ENCODE results near the gene IRF4.
A peak's percentile ranks its signal among the peaks of the same experiment; 100 is the strongest.

Gene IRF4

DNA sequence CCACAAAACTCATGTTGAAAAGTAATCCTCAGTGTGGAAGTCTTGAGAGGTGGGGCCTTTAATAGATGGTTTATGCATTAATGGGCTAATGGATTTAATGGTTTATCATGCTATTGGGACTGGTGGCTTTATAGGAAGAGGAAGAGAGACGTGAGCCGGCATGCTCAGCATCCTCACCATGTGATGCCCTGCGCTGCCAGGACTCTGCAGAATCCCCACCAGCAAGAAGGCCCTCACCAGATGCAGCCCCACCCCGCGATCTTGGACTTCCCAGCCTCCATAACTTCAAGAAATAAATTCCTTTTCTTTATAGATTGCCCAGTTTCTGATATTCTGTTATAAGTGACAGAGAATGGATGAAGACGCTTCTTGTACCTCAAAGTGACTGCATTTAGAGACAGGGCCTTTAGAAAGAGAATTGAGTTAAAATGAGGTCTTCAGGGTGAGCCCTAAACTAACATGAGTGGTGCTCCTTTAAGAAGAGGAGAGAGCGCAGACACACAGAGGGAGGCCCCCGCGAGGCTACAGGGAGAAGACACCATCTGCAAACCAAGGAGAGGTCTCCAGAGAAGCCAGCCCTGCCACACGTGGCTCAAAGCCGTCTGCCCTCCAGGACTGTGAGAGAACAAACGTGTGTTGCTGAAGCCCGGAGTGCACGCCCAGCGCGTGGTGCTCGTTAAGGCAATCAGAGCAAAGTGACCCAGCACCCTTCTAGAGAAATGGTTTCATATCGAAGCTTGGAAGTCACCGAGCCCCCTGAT is 56.9 kb downstream of the IRF4 start:
- H3K9me3 ChIP-seq (ENCODE audit: insufficient read depth, low read length): no peaks in the 10 kb centered on the region
- H2AFZ ChIP-seq (ENCODE audit: low read depth, low read length): no peak overlapping the region
- H3K4me3 ChIP-seq (ENCODE audit: low read length): no peak overlapping the region; the same call in 1 of the 2 replicates
- no peaks in the 10 kb centered on the region for H3K79me2 ChIP-seq (ENCODE audit: low read length)
- H3K4me1 ChIP-seq (ENCODE audit: low read length): peaks cover 36% of the 10 kb centered on the region
- H3K9ac ChIP-seq (ENCODE audit: low read length): no peak overlapping the region
- H4K20me1 ChIP-seq (ENCODE audit: insufficient read depth, low read length): no peaks in the 10 kb centered on the region
- H3K4me2 ChIP-seq (ENCODE audit: low read length): peak overlapping the region; percentile 67
- H3K36me3 ChIP-seq (replicated peaks; ENCODE audit: low read depth, low read length): no peaks in the 10 kb centered on the region
- TF ChIP-seq, protein P1, sequence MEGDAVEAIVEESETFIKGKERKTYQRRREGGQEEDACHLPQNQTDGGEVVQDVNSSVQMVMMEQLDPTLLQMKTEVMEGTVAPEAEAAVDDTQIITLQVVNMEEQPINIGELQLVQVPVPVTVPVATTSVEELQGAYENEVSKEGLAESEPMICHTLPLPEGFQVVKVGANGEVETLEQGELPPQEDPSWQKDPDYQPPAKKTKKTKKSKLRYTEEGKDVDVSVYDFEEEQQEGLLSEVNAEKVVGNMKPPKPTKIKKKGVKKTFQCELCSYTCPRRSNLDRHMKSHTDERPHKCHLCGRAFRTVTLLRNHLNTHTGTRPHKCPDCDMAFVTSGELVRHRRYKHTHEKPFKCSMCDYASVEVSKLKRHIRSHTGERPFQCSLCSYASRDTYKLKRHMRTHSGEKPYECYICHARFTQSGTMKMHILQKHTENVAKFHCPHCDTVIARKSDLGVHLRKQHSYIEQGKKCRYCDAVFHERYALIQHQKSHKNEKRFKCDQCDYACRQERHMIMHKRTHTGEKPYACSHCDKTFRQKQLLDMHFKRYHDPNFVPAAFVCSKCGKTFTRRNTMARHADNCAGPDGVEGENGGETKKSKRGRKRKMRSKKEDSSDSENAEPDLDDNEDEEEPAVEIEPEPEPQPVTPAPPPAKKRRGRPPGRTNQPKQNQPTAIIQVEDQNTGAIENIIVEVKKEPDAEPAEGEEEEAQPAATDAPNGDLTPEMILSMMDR (IDR thresholded peaks at IDR 0.05; ENCODE audit: low read depth, low read length): no peak
- no peak for TF ChIP-seq EZH2phosphoT487 (IDR thresholded peaks at IDR 0.05; ENCODE audit: low read depth)
- H3K27me3 ChIP-seq (ENCODE audit: low read depth, low read length): no peaks in the 10 kb centered on the region
- no peak overlapping the region for H3K27ac ChIP-seq (ENCODE audit: low read length)

DNA sequence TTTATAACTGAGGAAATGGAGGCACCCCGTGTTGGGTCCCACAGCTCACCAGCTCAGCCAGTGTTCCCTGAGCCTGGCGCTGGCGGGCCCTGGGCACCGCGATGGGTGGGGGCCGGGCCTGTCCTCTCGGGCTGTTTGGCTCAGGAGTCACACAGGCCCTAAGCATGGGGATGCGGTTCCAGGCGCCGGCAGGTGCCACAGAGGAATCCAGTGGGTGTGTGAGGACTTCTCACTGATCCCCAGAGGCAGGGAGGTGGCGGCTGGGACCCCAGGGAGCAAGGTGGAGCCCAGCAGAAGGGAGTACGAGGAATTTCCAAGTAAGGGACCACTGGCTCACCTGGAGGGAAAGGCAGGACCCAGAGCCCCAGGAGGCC is 57.5 kb downstream of the IRF4 start:
- no peak for TF ChIP-seq EZH2phosphoT487 (IDR thresholded peaks at IDR 0.05; ENCODE audit: low read depth)
- TF ChIP-seq, protein P1 (IDR thresholded peaks at IDR 0.05; ENCODE audit: low read depth, low read length): no peak
- Histone ChIP-seq H3K9ac (ENCODE audit: low read length) (no peak overlapping the region), H3K27me3 (ENCODE audit: low read depth, low read length) (no peaks in the 10 kb centered on the region), H3K4me3 (ENCODE audit: low read length) (no peak overlapping the region), H2AFZ (ENCODE audit: low read depth, low read length) (no peak overlapping the region), H3K4me2 (ENCODE audit: low read length) (no peak overlapping the region), H3K9me3 (ENCODE audit: insufficient read depth, low read length) (no peaks in the 10 kb centered on the region), H3K27ac (ENCODE audit: low read length) (no peak overlapping the region), H3K36me3 (replicated peaks; ENCODE audit: low read depth, low read length) (no peaks in the 10 kb centered on the region), H3K4me1 (ENCODE audit: low read length) (peaks cover 36% of the 10 kb centered on the region), H3K79me2 (ENCODE audit: low read length) (no peaks in the 10 kb centered on the region), H4K20me1 (ENCODE audit: insufficient read depth, low read length) (no peaks in the 10 kb centered on the region)

DNA sequence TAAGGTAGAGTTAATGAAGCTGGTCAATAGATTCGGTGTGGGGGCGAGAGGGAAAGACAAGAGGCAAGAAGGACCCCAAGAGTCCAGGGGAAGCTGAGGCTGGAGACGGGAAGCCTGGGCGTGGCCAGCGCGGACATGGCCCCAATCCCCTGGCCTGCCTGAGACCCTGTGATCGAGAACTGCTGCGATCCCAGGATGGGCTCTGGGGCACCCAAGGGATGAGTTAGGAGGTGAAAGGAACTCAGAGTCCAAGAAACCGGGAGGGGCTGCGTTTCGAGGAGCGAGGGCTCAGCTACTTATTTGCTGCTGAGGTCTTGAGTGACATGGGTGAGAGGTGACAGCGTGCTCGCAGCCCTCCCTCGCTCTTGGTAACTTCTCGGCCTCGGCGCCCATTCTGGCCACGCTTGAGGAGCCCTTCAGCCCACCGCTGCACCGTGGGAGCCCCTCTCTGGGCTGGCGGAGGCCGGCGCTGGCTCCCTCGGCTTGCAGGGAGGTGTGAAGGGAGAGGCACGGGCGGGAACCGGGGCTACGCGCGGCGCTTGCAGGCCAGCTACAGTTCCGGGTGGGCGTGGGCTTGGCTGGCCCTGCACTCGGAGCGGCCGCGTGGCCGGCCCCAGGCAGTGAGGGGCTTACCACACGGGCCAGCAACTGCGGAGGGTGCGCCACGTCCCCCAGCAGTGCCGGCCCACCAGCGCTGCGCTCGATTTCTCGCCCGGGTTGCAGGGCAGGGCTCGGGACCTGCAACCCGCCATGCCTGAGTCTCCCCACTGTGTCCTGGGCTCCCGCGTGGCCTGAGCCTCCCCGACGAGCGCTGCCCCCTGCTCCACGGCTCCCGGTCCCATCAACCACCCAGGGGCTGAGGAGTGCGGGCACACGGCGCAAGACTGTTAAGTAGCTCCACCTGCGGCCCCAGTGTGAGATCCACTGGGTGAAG is 58.2 kb downstream of the IRF4 start:
- Histone ChIP-seq H3K4me1 (ENCODE audit: low read length) (peaks cover 36% of the 10 kb centered on the region), H3K27me3 (ENCODE audit: low read depth, low read length) (no peaks in the 10 kb centered on the region), H3K79me2 (ENCODE audit: low read length) (no peaks in the 10 kb centered on the region), H3K4me2 (ENCODE audit: low read length) (no peak overlapping the region), H3K9me3 (ENCODE audit: insufficient read depth, low read length) (no peaks in the 10 kb centered on the region), H2AFZ (ENCODE audit: low read depth, low read length) (no peak overlapping the region), H3K4me3 (ENCODE audit: low read length) (no peak overlapping the region), H4K20me1 (ENCODE audit: insufficient read depth, low read length) (no peaks in the 10 kb centered on the region), H3K27ac (ENCODE audit: low read length) (no peak overlapping the region), H3K36me3 (replicated peaks; ENCODE audit: low read depth, low read length) (no peaks in the 10 kb centered on the region), H3K9ac (ENCODE audit: low read length) (no peak overlapping the region)
- TF ChIP-seq EZH2phosphoT487 (IDR thresholded peaks at IDR 0.05; ENCODE audit: low read depth): no peak
- TF ChIP-seq, protein P1 (IDR thresholded peaks at IDR 0.05; ENCODE audit: low read depth, low read length): no peak

DNA sequence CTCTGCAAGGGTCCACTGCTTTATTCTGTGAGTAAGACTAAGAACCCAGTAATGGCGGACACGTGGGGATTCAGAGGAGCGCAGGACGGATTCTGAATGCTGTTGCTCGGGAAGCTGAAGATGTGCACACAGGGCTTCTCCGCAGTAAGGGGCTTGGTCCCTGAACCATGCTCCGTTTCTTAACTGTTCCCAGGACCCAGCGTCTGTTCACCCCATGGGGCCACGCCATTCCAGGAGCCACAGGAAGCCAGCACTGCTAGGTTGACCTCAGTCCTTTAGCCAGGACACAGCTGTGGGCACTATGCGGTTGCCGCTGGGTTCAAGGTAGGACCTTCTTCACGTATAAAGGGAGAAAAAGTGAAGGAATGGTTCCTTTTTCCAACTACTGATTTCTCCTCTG is 59.8 kb downstream of the IRF4 start:
- Histone ChIP-seq H3K9me3 (ENCODE audit: insufficient read depth, low read length) (no peaks in the 10 kb centered on the region), H3K36me3 (replicated peaks; ENCODE audit: low read depth, low read length) (no peaks in the 10 kb centered on the region), H3K4me1 (ENCODE audit: low read length) (peaks cover 23% of the 10 kb centered on the region), H4K20me1 (ENCODE audit: insufficient read depth, low read length) (no peaks in the 10 kb centered on the region), H2AFZ (ENCODE audit: low read depth, low read length) (no peak overlapping the region), H3K27ac (ENCODE audit: low read length) (no peak overlapping the region), H3K9ac (ENCODE audit: low read length) (no peak overlapping the region), H3K27me3 (ENCODE audit: low read depth, low read length) (no peaks in the 10 kb centered on the region), H3K4me3 (ENCODE audit: low read length) (no peak overlapping the region), H3K79me2 (ENCODE audit: low read length) (no peaks in the 10 kb centered on the region), H3K4me2 (ENCODE audit: low read length) (no peak overlapping the region)
- no peak for TF ChIP-seq EZH2phosphoT487 (IDR thresholded peaks at IDR 0.05; ENCODE audit: low read depth)
- TF ChIP-seq, protein P1 (IDR thresholded peaks at IDR 0.05; ENCODE audit: low read depth, low read length): no peak

All from OCI-LY3 (cell line).